ENCODE measurements around the gene SLC38A9.

- TF ChIP-seq EP300 (IDR thresholded peaks at IDR 0.05), result no peak
- TF ChIP-seq POLR2A (IDR thresholded peaks at IDR 0.05), result no peak
Observed at GRCh38 chr5:55583578-55583977, 128.5 kb downstream of the SLC38A9 start.
